H1 (cell line): ENCODE results near the gene RPS15. TPM values are rescaled to one million over a fixed set of nuclear protein-coding genes. Genes with fewer than 3 reads are reported as not detected.
A peak's percentile ranks its signal among the peaks of the same experiment; 100 is the strongest.

ENCODE experiments used
- CTCF ChIA-PET: fragments of 300-600 bp; sonication (Branson Sonifier 250); formaldehyde crosslinking; loops from one replicate; lab custom pipeline; 2021; ENCODE audit not compliant: partially characterized antibody; lab: Charles Lee
- POLR2A ChIA-PET: fragments of 300-600 bp; sonication (Branson Sonifier 250); formaldehyde crosslinking; loops from one replicate; lab custom pipeline; 2021; ENCODE audit warnings: inconsistent platforms; ENCODE audit not compliant: partially characterized antibody; lab: Charles Lee
- DNase-seq, 2 experiments: peaks; one replicate each; pipeline versions ENCODE4 v3.0.0 to v3.0.0-alpha.2; 2010 to 2022; ENCODE audit warnings: low spot score in 2 of 2, low read depth in 1 of 2, mixed read lengths in 1 of 2
- FAIRE-seq: peaks from 2 replicates; lab custom pipeline; 2011; peaks lifted over from hg19 to GRCh38; lab: Jason Lieb, UNC
- H2AFZ ChIP-seq: 2 replicates; pipeline ENCODE4 v1.8.1; 2012; ENCODE audit warnings: low read length, inconsistent platforms
- H2AK5ac ChIP-seq: 2 replicates; pipeline ENCODE4 v1.6.1; 2013; ENCODE audit warnings: low read depth, low read length
- H2BK120ac ChIP-seq: replicated peaks from 2 replicates; pipeline ENCODE3; 2013; ENCODE audit warnings: low read depth, low read length, inconsistent platforms
- H2BK12ac ChIP-seq: 2 replicates; pipeline ENCODE4 v1.6.1; 2013; ENCODE audit warnings: low read depth, low read length
- H2BK15ac ChIP-seq: 2 replicates; pipeline ENCODE4 v1.6.1; 2013; ENCODE audit warnings: low read length
- H2BK20ac ChIP-seq: 2 replicates; pipeline ENCODE4 v1.6.1; 2013; ENCODE audit warnings: low read length
- H2BK5ac ChIP-seq: 2 replicates; pipeline ENCODE4 v1.6.1; 2013; ENCODE audit warnings: low read depth, low read length
- H3K14ac ChIP-seq: 2 replicates; pipeline ENCODE4 v1.6.1; 2013; ENCODE audit warnings: inconsistent platforms; ENCODE audit not compliant: insufficient read length
- H3K18ac ChIP-seq: 2 replicates; pipeline ENCODE4 v1.6.1; 2013; ENCODE audit warnings: low read length; ENCODE audit errors: extremely low read depth
- H3K23ac ChIP-seq: 2 replicates; pipeline ENCODE4 v1.6.1; 2013; ENCODE audit warnings: inconsistent platforms; ENCODE audit not compliant: insufficient read length
- H3K23me2 ChIP-seq: 2 replicates; pipeline ENCODE4 v1.6.1; 2013; ENCODE audit warnings: low read depth, low read length
- H3K27ac ChIP-seq: 2 replicates; pipeline ENCODE4 v1.6.1; 2011; ENCODE audit warnings: low read depth, low read length, inconsistent platforms
- H3K27me3 ChIP-seq, 4 experiments: replicated peaks in 1 of 4; 1 replicate in 1 of 4; 2 replicates in 3 of 4; pipeline versions ENCODE4 v1.6.1 to v1.8.1; 2011 to 2013; ENCODE audit warnings: low read length in 3 of 4, mild to moderate bottlenecking in 3 of 4, inconsistent platforms in 2 of 4, mixed read lengths in 2 of 4, moderate library complexity in 1 of 4; ENCODE audit not compliant: control insufficient read depth in 3 of 4, insufficient read depth in 3 of 4; ENCODE audit errors: extremely low read depth in 1 of 4
- H3K36me3 ChIP-seq, 4 experiments: 2 replicates each; pipeline versions ENCODE4 v1.6.1 to v1.8.1; 2011 to 2013; ENCODE audit warnings: mild to moderate bottlenecking in 4 of 4, low read length in 3 of 4, moderate library complexity in 2 of 4, control low read depth in 1 of 4, inconsistent platforms in 1 of 4; ENCODE audit not compliant: insufficient read depth in 4 of 4, control insufficient read depth in 2 of 4
- H3K4ac ChIP-seq: replicated peaks from 2 replicates; pipeline ENCODE3; 2013; ENCODE audit warnings: low read length, low read depth, mixed read lengths, inconsistent platforms; ENCODE audit not compliant: insufficient read length
- H3K4me1 ChIP-seq, 4 experiments: replicated peaks in 1 of 4; 1 replicate in 1 of 4; 2 replicates in 3 of 4; pipeline versions ENCODE4 v1.6.1 to v1.8.1; 2011 to 2013; ENCODE audit warnings: low read length in 3 of 4, inconsistent platforms in 2 of 4, mixed read lengths in 1 of 4; ENCODE audit not compliant: insufficient read depth in 4 of 4, control insufficient read depth in 3 of 4
- H3K4me2 ChIP-seq, 2 experiments: 2 replicates each; pipeline versions ENCODE4 v1.6.1 to v1.8.1; 2011 to 2013; ENCODE audit warnings: low read depth in 2 of 2, low read length in 2 of 2, control low read depth in 1 of 2, inconsistent platforms in 1 of 2, mild to moderate bottlenecking in 1 of 2; ENCODE audit not compliant: insufficient read depth in 1 of 2
- H3K4me3 ChIP-seq, 4 experiments: fragments of 200-600, 300-600 bp in 1 of 4; sonication (generic), shearing (Covaris generic), sonication (Bioruptor Twin) in 1 of 4; 2 replicates each; pipeline versions ENCODE4 v1.5.1 to v1.8.1; 2011 to 2016; ENCODE audit warnings: low read length in 4 of 4, low read depth in 3 of 4, control low read depth in 2 of 4, inconsistent platforms in 2 of 4, mild to moderate bottlenecking in 2 of 4, mixed read lengths in 1 of 4, moderate library complexity in 1 of 4; ENCODE audit not compliant: insufficient read depth in 2 of 4; ENCODE audit errors: extremely low read depth in 1 of 4
- H3K56ac ChIP-seq: replicated peaks from 2 replicates; pipeline ENCODE3; 2013; ENCODE audit warnings: low read depth, mild to moderate bottlenecking, mixed read lengths, low read length, inconsistent platforms; ENCODE audit not compliant: insufficient read length
- H3K79me1 ChIP-seq: 2 replicates; pipeline ENCODE4 v1.6.1; 2013; ENCODE audit warnings: low read depth, low read length, control low read depth
- H3K79me2 ChIP-seq, 2 experiments: 2 replicates each; pipeline versions ENCODE4 v1.6.1 to v1.8.1; 2012 to 2013; ENCODE audit warnings: low read length in 2 of 2, mild to moderate bottlenecking in 2 of 2, inconsistent platforms in 1 of 2; ENCODE audit not compliant: insufficient read depth in 2 of 2, control insufficient read depth in 1 of 2
- H3K9ac ChIP-seq, 4 experiments: replicated peaks in 1 of 4; 1 replicate in 1 of 4; 2 replicates in 3 of 4; pipeline versions ENCODE4 v1.6.1 to v1.8.1; 2011 to 2013; ENCODE audit warnings: low read depth in 3 of 4, low read length in 3 of 4, control low read depth in 2 of 4, mild to moderate bottlenecking in 2 of 4, moderate library complexity in 2 of 4, inconsistent platforms in 1 of 4; ENCODE audit errors: extremely low read depth in 1 of 4
- H3K9me3 ChIP-seq, 2 experiments: 2 replicates each; pipeline versions ENCODE4 v1.6.1 to v1.8.1; 2012 to 2013; ENCODE audit warnings: mild to moderate bottlenecking in 2 of 2, moderate library complexity in 2 of 2, control low read depth in 1 of 2, inconsistent platforms in 1 of 2, low read depth in 1 of 2, low read length in 1 of 2, mixed read lengths in 1 of 2; ENCODE audit not compliant: insufficient read depth in 2 of 2
- H4K20me1 ChIP-seq, 2 experiments: replicated peaks in 1 of 2; 2 replicates each; pipeline versions ENCODE3 to v1.8.1; 2011 to 2013; ENCODE audit warnings: inconsistent platforms in 2 of 2, low read length in 2 of 2, mild to moderate bottlenecking in 1 of 2; ENCODE audit not compliant: insufficient read depth in 2 of 2, control insufficient read depth in 1 of 2
- H4K5ac ChIP-seq: 2 replicates; pipeline ENCODE4 v1.6.1; 2013; ENCODE audit warnings: low read length, low read depth, mixed read lengths, inconsistent platforms; ENCODE audit not compliant: insufficient read length
- H4K8ac ChIP-seq: 2 replicates; pipeline ENCODE4 v1.8.0; 2013; ENCODE audit warnings: mild to moderate bottlenecking, moderate library complexity, low read length, inconsistent platforms; ENCODE audit not compliant: insufficient read depth; ENCODE audit errors: extremely low read depth
- H4K91ac ChIP-seq: replicated peaks from 2 replicates; pipeline ENCODE3; 2013; ENCODE audit warnings: low read length, mixed read lengths, inconsistent platforms; ENCODE audit not compliant: insufficient read length
- ATF3 ChIP-seq: IDR thresholded peaks from 2 replicates; pipeline ENCODE4 v1.6.1; 2011; ENCODE audit warnings: low read depth, mild to moderate bottlenecking, low read length; ENCODE audit not compliant: insufficient read depth
- CEBPB ChIP-seq: IDR thresholded peaks from 2 replicates; pipeline ENCODE4 v1.6.1; 2012; ENCODE audit warnings: low read depth, low read length
- E2F6 ChIP-seq: IDR thresholded peaks from 2 replicates; pipeline ENCODE4 v1.6.1; 2012; ENCODE audit warnings: inconsistent platforms
- EGR1 ChIP-seq: IDR thresholded peaks from 2 replicates; pipeline ENCODE4 v1.6.1; 2011; ENCODE audit warnings: low read depth, low read length, borderline replicate concordance
- ZNF274 ChIP-seq: IDR thresholded peaks from 2 replicates; pipeline ENCODE4 v1.7.0; 2012; ENCODE audit warnings: low read length, borderline replicate concordance; ENCODE audit errors: extremely low read depth
- WGBS, 2 experiments: shearing (Covaris generic) in 1 of 2; methylation state at CpG; one replicate each; pipeline versions ENCODE4 v1.1.6 to v1.1.7; 2013 to 2015; ENCODE audit warnings: low lambda C conversion rate in 2 of 2, mixed read lengths in 2 of 2, inconsistent platforms in 1 of 2, low coverage in 1 of 2, missing lambda C conversion rate in 1 of 2; ENCODE audit not compliant: insufficient replicate concordance in 2 of 2, insufficient coverage in 1 of 2, insufficient read length in 1 of 2; ENCODE audit errors: extremely low coverage in 1 of 2, missing lambda C conversion rate in 1 of 2; 5-methylcytosine and 5-hydroxymethylcytosine counted together
- polyA plus RNA-seq, 7 experiments: library from polyadenylated mRNA; depleted of rRNA in 3 of 7; stranded (reverse) in 5 of 7; unstranded in 2 of 7; fragments of >200 nt in 5 of 7; fragments of 200-250 nt in 2 of 7; gene quantifications; 1 replicate in 5 of 7; 2 replicates in 1 of 7; 4 replicates in 1 of 7; pipeline versions ENCODE4 v1.2.1 to v1.2.3, GENCODE V29; 2011 to 2013; ENCODE audit warnings: missing spikeins in 2 of 7, mixed read lengths in 2 of 7
- total RNA-seq: library from RNA; stranded (reverse); fragmentation: NEBNext Ultra II Directional; extraction: Animal tissue kit (Norgen Biotek cat#: 25700); gene quantifications from 2 replicates; pipeline ENCODE4 v1.2.1, GENCODE V29; 2021

RPS15 gene
- total and polyA plus RNA-seq, 2 of the 8 experiments (the other 6 are each of a cell fraction or from before 2014, with no cell fraction given), result 1,562 to 3,890 TPM

GRCh38 chr19:1474765-1475351, 36.7 kb downstream of the RPS15 start:
- H3K14ac ChIP-seq, result no peak overlapping the region
- H3K23me2 ChIP-seq, result peaks cover 17% of the 10 kb centered on the region
- no peak overlapping the region for H2BK20ac ChIP-seq
- peaks cover 0 to 3% (median 1%) of the 10 kb centered on the region in 4 experiments; a peak in 2 of 8 replicates for H3K36me3 ChIP-seq
- H2BK120ac ChIP-seq, result no peak overlapping the region
- no peak overlapping the region for H2BK12ac ChIP-seq
- H3K79me2 ChIP-seq, result peaks cover 0 to 4% of the 10 kb centered on the region in 2 experiments; a peak in 1 of 4 replicates
- H2AFZ ChIP-seq, result no peak overlapping the region
- H3K56ac ChIP-seq, result no peak overlapping the region
- no peak for DNase-seq
- TF ChIP-seq CEBPB (no peak), E2F6 (0 out of 2 replicates have a peak, but pooled peaks have one; percentile 16), EGR1 (no peak), ZNF274 (no peak), ATF3 (no peak)
- no peak overlapping the region for H4K91ac ChIP-seq
- H3K27me3 ChIP-seq, result peaks cover 15 to 35% (median 33%) of the 10 kb centered on the region in 4 experiments
- H3K79me1 ChIP-seq, result peaks cover 2% of the 10 kb centered on the region; the same call in 1 of the 2 replicates
- H3K23ac ChIP-seq, result no peak overlapping the region
- H3K4ac ChIP-seq, result no peak overlapping the region
- H2BK5ac ChIP-seq, result no peak overlapping the region
- H3K4me1 ChIP-seq, result peaks cover 0 to 16% (median 11%) of the 10 kb centered on the region in 4 experiments; a peak in 5 of 7 replicates
- no peak overlapping the region for H3K4me3 ChIP-seq
- no peak for FAIRE-seq
- no peak overlapping the region for H4K8ac ChIP-seq
- peaks cover 20 to 45% of the 10 kb centered on the region in 2 experiments for H4K20me1 ChIP-seq
- H4K5ac ChIP-seq, result no peak overlapping the region
- H3K18ac ChIP-seq, result no peak overlapping the region
- no peak overlapping the region for H3K27ac ChIP-seq
- ChIA-PET CTCF (interaction anchor here (0.5 to 2.4 kb wide), 11 partner anchors 9 to 103 kb away, joined by 3 to 9 read pairs (median 3); no protein-coding TSS in a partner anchor), POLR2A (interaction anchor here (0.7 to 4.5 kb wide), 8 partner anchors 8 to 200 kb away, joined by 3 to 27 read pairs (median 4); partner anchors contain the start of gene FAM174C)
- H3K9ac ChIP-seq, result no peak overlapping the region; a peak in 1 of 7 replicates
- no peak overlapping the region for H2AK5ac ChIP-seq
- H3K4me2 ChIP-seq, result no peak overlapping the region
- no peaks in the 10 kb centered on the region for H3K9me3 ChIP-seq
- 93% methylated on average over 17 of the region's 26 CpGs; no CpG with 5 or more reads in 1 of the 2 experiments for WGBS, 2 experiments
- H2BK15ac ChIP-seq, result no peak overlapping the region
